RWPE1 (cell line): ENCODE results near the gene ABLIM1.

Experiments used
- CTCF ChIA-PET: fragments of 350-600 bp; sonication (Branson Sonifier 250); formaldehyde crosslinking; extraction: SDS; loops from one replicate; lab custom pipeline; 2021; lab: Yijun Ruan, JAX
- POLR2A ChIA-PET: fragments of 400-600 bp; formaldehyde crosslinking; extraction: SDS; loops from one replicate; lab custom pipeline; 2020; ENCODE audit warnings: antibody characterized with exemption; ENCODE audit not compliant: low non-redundant PET; lab: Yijun Ruan, JAX
- DNase-seq: peaks from one replicate; pipeline ENCODE4 v3.0.0; 2012; ENCODE audit warnings: low spot score
- H3K27ac ChIP-seq: fragments of 450-650 bp; 2 replicates; pipeline ENCODE4 v1.5.1; 2017
- TF ChIP-seq, protein P1 (sequence below): fragments of 450-650 bp; conservative IDR thresholded peaks from 2 replicates; pipeline ENCODE4 v1.5.1; 2017; ENCODE audit warnings: low read depth, mild to moderate bottlenecking

Gene ABLIM1

DNA sequence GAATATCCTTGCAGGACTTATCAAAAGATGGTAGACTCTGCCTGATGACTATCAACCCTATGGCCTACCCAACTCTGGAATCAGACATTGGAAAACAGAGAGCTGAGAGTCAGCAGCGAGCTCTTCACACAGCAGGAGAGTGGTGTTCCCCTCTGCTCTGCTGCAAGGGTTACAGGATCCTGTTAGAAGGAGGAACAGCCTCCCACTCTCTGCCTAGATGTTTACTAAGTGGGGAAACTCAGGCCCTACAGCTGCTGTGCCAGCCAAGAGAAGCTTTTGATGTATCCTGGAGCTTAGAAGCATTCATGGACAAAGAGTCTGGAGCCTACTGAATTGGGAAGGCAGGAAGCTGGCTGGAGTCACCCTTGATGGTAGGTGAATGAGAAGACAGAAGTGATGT, 104.6 kb downstream of the ABLIM1 start:
- ChIA-PET POLR2A (no interaction called here), CTCF (interaction anchor here (0.6 to 3.6 kb wide), 6 partner anchors 82 to 570 kb away, joined by 3 to 14 read pairs (median 4); partner anchors contain the start of gene FHIP2A)
- no peak for DNase-seq
- no peak overlapping the region for H3K27ac ChIP-seq
- TF ChIP-seq, protein P1, sequence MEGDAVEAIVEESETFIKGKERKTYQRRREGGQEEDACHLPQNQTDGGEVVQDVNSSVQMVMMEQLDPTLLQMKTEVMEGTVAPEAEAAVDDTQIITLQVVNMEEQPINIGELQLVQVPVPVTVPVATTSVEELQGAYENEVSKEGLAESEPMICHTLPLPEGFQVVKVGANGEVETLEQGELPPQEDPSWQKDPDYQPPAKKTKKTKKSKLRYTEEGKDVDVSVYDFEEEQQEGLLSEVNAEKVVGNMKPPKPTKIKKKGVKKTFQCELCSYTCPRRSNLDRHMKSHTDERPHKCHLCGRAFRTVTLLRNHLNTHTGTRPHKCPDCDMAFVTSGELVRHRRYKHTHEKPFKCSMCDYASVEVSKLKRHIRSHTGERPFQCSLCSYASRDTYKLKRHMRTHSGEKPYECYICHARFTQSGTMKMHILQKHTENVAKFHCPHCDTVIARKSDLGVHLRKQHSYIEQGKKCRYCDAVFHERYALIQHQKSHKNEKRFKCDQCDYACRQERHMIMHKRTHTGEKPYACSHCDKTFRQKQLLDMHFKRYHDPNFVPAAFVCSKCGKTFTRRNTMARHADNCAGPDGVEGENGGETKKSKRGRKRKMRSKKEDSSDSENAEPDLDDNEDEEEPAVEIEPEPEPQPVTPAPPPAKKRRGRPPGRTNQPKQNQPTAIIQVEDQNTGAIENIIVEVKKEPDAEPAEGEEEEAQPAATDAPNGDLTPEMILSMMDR = no peak

DNA sequence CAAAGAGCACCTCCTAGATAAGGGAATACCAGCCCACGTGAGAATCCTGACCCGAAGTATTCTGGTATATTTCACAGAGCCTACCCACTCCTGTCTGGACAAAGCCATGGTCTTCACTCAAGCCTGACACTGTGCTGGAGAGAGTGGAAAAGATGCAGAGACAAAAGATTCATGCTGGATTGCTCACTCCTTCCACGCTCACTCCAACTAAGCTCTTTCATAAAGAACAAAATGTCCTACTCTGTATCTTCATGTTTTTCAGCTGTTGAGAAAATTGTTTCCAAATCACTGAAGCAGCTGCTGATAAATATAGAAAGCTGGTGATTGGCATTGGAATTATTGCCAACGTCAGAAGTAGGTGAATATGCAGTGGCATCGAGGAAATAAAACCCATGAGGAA, 106.0 kb downstream of the ABLIM1 start:
- ChIA-PET CTCF (interaction anchor here (0.5 to 3.6 kb wide), 7 partner anchors 74 to 325 kb away, joined by 3 to 14 read pairs (median 4); no protein-coding TSS in a partner anchor), POLR2A (no interaction called here)
- H3K27ac ChIP-seq = no peak overlapping the region
- TF ChIP-seq, protein P1 = no peak
- no peak for DNase-seq

DNA sequence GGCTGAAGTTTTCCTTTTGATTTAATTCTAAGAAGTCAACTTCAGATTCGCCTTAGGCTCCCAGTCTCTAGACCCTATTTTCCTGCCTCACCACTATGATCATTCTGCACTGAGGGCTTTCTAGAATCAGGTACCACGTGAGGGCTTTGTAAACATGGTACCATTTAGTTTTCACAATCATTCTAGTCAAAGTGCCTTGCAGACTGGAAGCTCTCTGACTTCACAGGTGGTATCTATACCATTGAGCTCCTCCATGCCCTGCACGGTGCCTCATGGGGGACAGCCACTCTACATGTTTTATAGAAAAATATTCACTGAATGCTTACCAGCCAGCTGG, 106.5 kb downstream of the ABLIM1 start:
- H3K27ac ChIP-seq = no peak overlapping the region
- CTCF ChIA-PET = interaction anchor here (0.5 to 3.6 kb wide), 6 partner anchors 77 to 325 kb away, joined by 3 to 14 read pairs (median 4); no protein-coding TSS in a partner anchor
- TF ChIP-seq, protein P1 = no peak
- DNase-seq = no peak
- POLR2A ChIA-PET = no interaction called here

DNA sequence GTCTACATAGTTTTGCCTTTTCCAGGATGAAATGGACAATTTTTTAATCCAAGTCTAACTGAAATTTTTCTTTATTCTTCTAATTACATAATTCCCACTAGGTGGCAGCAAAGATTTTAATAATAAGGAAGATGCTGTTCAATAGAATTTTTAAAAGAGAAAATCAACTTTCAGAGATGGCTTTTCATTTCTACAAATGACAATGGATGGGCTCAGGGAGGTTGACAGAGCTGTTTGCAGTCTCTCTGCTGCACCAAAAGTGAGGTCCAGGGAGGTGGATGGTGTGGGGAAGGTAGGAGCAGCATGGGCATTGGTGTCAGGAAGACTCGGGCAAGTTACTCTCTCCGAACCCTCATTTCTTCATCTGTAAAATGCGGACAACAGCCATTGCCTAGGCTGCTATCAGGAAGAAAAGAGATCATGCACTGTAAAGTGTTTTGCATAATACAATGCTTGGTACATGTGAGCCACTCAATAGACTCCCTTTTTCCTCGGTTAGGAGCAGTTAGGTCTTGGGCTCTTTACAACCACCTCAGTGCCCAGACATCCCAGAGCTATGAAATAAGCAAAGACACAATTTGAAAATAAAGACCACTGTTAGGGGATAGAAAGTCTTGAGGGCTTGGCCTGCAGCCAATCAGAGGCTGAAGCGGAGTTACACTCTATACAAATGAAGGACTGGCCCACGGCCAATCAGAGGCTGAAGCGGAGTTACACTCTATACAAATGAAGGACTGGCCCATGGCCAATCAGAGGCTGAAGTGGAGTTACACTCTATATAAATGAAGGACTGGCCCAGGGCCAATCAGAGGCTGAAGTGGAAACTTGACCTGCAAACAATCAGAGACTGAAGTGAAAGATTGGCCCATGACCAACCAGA, 107.1 kb downstream of the ABLIM1 start:
- ChIA-PET POLR2A (no interaction called here), CTCF (interaction anchor here (0.5 to 3.6 kb wide), 7 partner anchors 10 to 326 kb away, joined by 3 to 14 read pairs (median 3); partner anchors contain the start of gene FHIP2A)
- TF ChIP-seq, protein P1 = peak; percentile 30; the same call in 1 of the 2 replicates
- DNase-seq = no peak
- no peak overlapping the region for H3K27ac ChIP-seq

DNA sequence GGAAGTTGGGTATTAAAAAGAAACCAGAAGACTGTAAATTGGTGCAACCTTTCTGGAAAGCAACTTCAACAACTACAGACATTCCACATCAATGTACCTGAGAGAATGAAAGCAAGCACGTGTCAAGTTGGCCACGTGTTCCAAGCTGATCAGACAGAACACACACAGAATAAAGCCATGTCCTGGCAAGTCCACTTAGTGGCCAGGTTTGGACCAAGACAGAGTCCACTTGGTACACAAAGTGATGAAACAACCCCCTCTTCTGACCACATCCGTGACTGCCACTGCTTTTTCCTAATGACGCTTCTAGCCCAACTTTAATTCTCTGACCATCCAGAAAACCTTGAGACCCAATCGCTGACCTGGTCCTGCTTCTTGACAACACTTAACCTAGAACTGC, 109.4 kb downstream of the ABLIM1 start:
- CTCF ChIA-PET = interaction anchor here (0.6 to 1.9 kb wide), 11 partner anchors 9 to 273 kb away, joined by 3 to 12 read pairs (median 3); partner anchors contain the start of gene FHIP2A

DNA sequence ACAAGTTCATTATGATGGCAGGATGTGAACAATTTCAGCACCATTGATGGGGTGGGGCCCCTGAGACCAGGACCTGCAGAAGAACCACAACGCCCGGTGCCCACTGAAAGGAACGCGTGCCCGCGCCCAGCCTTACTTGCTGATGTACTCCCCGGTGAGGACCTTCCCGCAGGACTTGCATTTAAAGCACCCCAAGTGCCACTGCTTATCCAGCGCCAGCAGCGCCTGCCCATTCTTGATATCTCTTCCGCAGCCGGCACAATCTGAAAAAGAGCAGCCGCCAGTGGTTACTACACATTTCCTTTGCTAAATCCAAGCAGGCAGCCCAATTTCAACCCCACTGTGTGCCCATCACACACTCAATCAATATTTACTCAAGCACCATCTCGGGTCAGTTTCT, 110.6 kb downstream of the ABLIM1 start:
- DNase-seq = no peak
- ChIA-PET CTCF (interaction anchor here (0.6 to 1.9 kb wide), 4 partner anchors 76 to 372 kb away, joined by 3 to 12 read pairs (median 4); partner anchors contain the start of gene FHIP2A), POLR2A (no interaction called here)
- H3K27ac ChIP-seq = no peak overlapping the region
- TF ChIP-seq, protein P1 = no peak

More for the DNA sequence above, 109.4 kb downstream of the ABLIM1 start:
- peak; percentile 54 for DNase-seq
- POLR2A ChIA-PET = no interaction called here
- H3K27ac ChIP-seq = no peak overlapping the region
- TF ChIP-seq, protein P1 = peak; percentile 67
